Nephron (organoid): Measurements from ENCODE around the gene KCNA1.
A peak's percentile ranks its signal among the peaks of the same experiment; 100 is the strongest.

Experiments
- H3K27ac Mint-ChIP-seq, 3 experiments: 2 replicates each; pipeline ENCODE4 v1.8.0; 2020; ENCODE audit warnings: mixed read lengths in 3 of 3, mild to moderate bottlenecking in 2 of 3, moderate library complexity in 1 of 3
- H3K27me3 Mint-ChIP-seq: 2 replicates; pipeline ENCODE4 v1.8.0; 2021; ENCODE audit warnings: low read depth, mild to moderate bottlenecking, moderate library complexity, mixed read lengths
- H3K36me3 Mint-ChIP-seq: 2 replicates; pipeline ENCODE4 v1.8.0; 2020; ENCODE audit warnings: low read depth, mixed read lengths
- H3K4me1 Mint-ChIP-seq: 2 replicates; pipeline ENCODE4 v1.8.0; 2020; ENCODE audit warnings: mixed read lengths
- H3K4me3 Mint-ChIP-seq, 3 experiments: 2 replicates each; pipeline ENCODE4 v1.8.0; 2020; ENCODE audit warnings: mild to moderate bottlenecking in 3 of 3, mixed read lengths in 3 of 3, moderate library complexity in 2 of 3
- H3K9me3 Mint-ChIP-seq: 2 replicates; pipeline ENCODE4 v1.8.0; 2020; ENCODE audit warnings: mixed read lengths
- CTCF ChIP-seq, 3 experiments: fragments of 200-600 bp; sonication (generic); IDR thresholded peaks; one replicate each; pipeline ENCODE4 v1.5.0; 2021; ENCODE audit warnings: antibody characterized with exemption in 3 of 3; ENCODE audit not compliant: unreplicated experiment in 3 of 3

Gene KCNA1

DNA sequence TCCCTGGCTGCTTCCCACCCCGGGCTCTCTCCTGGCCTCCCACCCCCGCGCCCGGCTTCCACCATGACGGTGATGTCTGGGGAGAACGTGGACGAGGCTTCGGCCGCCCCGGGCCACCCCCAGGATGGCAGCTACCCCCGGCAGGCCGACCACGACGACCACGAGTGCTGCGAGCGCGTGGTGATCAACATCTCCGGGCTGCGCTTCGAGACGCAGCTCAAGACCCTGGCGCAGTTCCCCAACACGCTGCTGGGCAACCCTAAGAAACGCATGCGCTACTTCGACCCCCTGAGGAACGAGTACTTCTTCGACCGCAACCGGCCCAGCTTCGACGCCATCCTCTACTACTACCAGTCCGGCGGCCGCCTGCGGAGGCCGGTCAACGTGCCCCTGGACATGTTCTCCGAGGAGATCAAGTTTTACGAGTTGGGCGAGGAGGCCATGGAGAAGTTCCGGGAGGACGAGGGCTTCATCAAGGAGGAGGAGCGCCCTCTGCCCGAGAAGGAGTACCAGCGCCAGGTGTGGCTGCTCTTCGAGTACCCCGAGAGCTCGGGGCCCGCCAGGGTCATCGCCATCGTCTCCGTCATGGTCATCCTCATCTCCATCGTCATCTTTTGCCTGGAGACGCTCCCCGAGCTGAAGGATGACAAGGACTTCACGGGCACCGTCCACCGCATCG lies 1.8 kb downstream of the KCNA1 start:
- peaks cover 7% of the 10 kb centered on the region for H3K36me3 Mint-ChIP-seq
- peaks cover 9% of the 10 kb centered on the region for H3K4me1 Mint-ChIP-seq

DNA sequence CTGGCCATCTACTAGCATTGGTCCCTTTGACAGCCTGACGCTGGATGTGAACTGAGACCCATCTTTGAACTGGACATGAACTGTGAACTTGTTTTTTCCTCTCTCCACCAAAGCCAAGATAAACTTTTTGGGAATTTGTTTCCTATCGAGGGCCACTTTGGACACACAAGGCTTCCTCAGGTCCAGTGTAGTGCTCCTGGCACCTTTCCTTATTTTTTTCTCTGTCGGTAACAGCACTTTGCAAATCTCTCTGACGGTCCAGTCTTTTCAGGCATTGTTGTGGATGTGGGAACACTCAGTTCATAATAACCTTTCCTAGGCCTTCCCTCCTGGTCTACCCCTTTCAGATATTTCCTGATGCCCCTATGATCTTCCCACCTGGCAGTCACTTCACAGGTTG lies 5.0 kb downstream of the KCNA1 start:
- Mint-ChIP-seq H3K36me3 (peaks cover 7% of the 10 kb centered on the region), H3K9me3 (peaks cover 9% of the 10 kb centered on the region), H3K4me3 (no peak overlapping the region), H3K27me3 (peaks cover 13% of the 10 kb centered on the region), H3K4me1 (peaks cover 16% of the 10 kb centered on the region), H3K27ac (no peak overlapping the region)
- no peak for TF ChIP-seq CTCF (IDR thresholded peaks at IDR 0.05; ENCODE audit: unreplicated experiment in 3 of 3)

More for the DNA sequence above, 1.8 kb downstream of the KCNA1 start:
- H3K27me3 Mint-ChIP-seq, result no peaks in the 10 kb centered on the region
- H3K4me3 Mint-ChIP-seq, result peak overlapping the region; percentile 49 to 83 (median 70)
- H3K27ac Mint-ChIP-seq, result no peak overlapping the region
- peaks cover 9% of the 10 kb centered on the region for H3K9me3 Mint-ChIP-seq
- no peak for TF ChIP-seq CTCF (IDR thresholded peaks at IDR 0.05; ENCODE audit: unreplicated experiment in 3 of 3)

GRCh38 chr12:4915752-4916151 lies 6.0 kb downstream of the KCNA1 start:
- H3K4me1 Mint-ChIP-seq, result peaks cover 12% of the 10 kb centered on the region
- H3K27ac Mint-ChIP-seq, result no peak overlapping the region

GRCh38 chr12:4918950-4919660 lies 9.4 kb downstream of the KCNA1 start:
- Mint-ChIP-seq H3K4me3 (no peak overlapping the region), H3K36me3 (no peaks in the 10 kb centered on the region), H3K27ac (no peak overlapping the region), H3K9me3 (no peaks in the 10 kb centered on the region), H3K27me3 (peaks cover 32% of the 10 kb centered on the region), H3K4me1 (peaks cover 8% of the 10 kb centered on the region)
- no peak for TF ChIP-seq CTCF (IDR thresholded peaks at IDR 0.05; ENCODE audit: unreplicated experiment in 3 of 3)

More at GRCh38 chr12:4915752-4916151, 6.0 kb downstream of the KCNA1 start:
- Mint-ChIP-seq H3K36me3 (peaks cover 7% of the 10 kb centered on the region), H3K27me3 (peaks cover 22% of the 10 kb centered on the region), H3K9me3 (peaks cover 9% of the 10 kb centered on the region), H3K4me3 (no peak overlapping the region)
- no peak for TF ChIP-seq CTCF (IDR thresholded peaks at IDR 0.05; ENCODE audit: unreplicated experiment in 3 of 3)

DNA sequence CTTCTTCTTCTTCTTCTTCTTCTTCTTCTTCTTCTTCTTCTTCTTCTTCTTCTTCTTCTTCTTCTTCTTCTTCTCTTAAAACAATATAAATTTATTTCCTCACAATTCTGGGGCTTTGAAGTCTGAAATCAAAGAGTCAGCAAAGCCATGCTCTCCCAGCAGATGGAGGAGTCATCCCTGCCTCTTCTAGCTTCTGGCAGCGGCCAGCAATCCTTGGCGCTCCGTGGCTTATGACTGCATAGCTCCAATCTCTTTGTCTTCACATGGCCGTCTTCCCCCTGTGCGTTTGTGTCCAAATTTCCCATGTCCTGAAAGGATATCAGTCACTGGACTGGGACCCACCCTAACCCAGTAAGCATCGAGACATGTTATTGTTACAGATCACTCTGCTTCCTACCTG lies 22.9 kb downstream of the KCNA1 start:
- Mint-ChIP-seq H3K27ac (no peak overlapping the region), H3K4me1 (no peaks in the 10 kb centered on the region), H3K9me3 (no peaks in the 10 kb centered on the region), H3K36me3 (no peaks in the 10 kb centered on the region), H3K27me3 (peaks cover 48% of the 10 kb centered on the region), H3K4me3 (no peak overlapping the region)
- no peak for TF ChIP-seq CTCF (IDR thresholded peaks at IDR 0.05; ENCODE audit: unreplicated experiment in 3 of 3)
